ENCODE data around the gene ARFGAP1.
"Not testable (repeated sequence)": the region's sequence is repeated elsewhere in the genome, so short reads cannot be mapped to it uniquely, and the experiment has no call there.

Gene ARFGAP1

GRCh38 chr20:63292904-63293303 lies 20.3 kb downstream of the ARFGAP1 start, which contains the start of gene COL20A1:
Gene COL20A1 (plus strand): TSS chr20:63293186. CDS start chr20:63295108, 1,922 bp downstream.
- no peak for DNase-seq (ENCODE audit: low read depth)

- DNase-seq (ENCODE audit: low read depth): no peak
Observed at GRCh38 chr20:63293456-63293855, 20.8 kb downstream of the ARFGAP1 start.

GRCh38 chr20:63293871-63294535 lies 21.4 kb downstream of the ARFGAP1 start:
- DNase-seq (ENCODE audit: low read depth): no peak

GRCh38 chr20:63294536-63294900 lies 21.9 kb downstream of the ARFGAP1 start:
- no peak for DNase-seq (ENCODE audit: low read depth)

GRCh38 chr20:63295018-63295417 lies 22.4 kb downstream of the ARFGAP1 start:
- no peak for DNase-seq (ENCODE audit: low read depth)

- DNase-seq (ENCODE audit: low read depth): no peak
Observed at GRCh38 chr20:63295422-63295821, 22.8 kb downstream of the ARFGAP1 start.

- DNase-seq (ENCODE audit: low read depth): no peak
Observed at GRCh38 chr20:63295846-63296245, 23.2 kb downstream of the ARFGAP1 start.

- no peak for DNase-seq (ENCODE audit: low read depth)
Observed at GRCh38 chr20:63296531-63297299, 24.1 kb downstream of the ARFGAP1 start.

GRCh38 chr20:63297371-63297781 lies 24.8 kb downstream of the ARFGAP1 start:
- no peak for DNase-seq (ENCODE audit: low read depth)

GRCh38 chr20:63297796-63298572 lies 25.4 kb downstream of the ARFGAP1 start:
- no peak for DNase-seq (ENCODE audit: low read depth)

GRCh38 chr20:63298731-63299312 lies 26.2 kb downstream of the ARFGAP1 start:
- no peak for DNase-seq (ENCODE audit: low read depth)

- DNase-seq (ENCODE audit: low read depth): no peak
Observed at GRCh38 chr20:63301671-63302070, 29.1 kb downstream of the ARFGAP1 start.

GRCh38 chr20:63303095-63303666 lies 30.6 kb downstream of the ARFGAP1 start:
- DNase-seq (ENCODE audit: low read depth): no peak

GRCh38 chr20:63305393-63305792 lies 32.8 kb downstream of the ARFGAP1 start:
- no peak for DNase-seq (ENCODE audit: low read depth)

- not testable (repeated sequence) for DNase-seq (ENCODE audit: low read depth)
Observed at GRCh38 chr20:63305933-63306672, 33.5 kb downstream of the ARFGAP1 start.

- no peak for DNase-seq (ENCODE audit: low read depth)
Observed at GRCh38 chr20:63306673-63307537, 34.3 kb downstream of the ARFGAP1 start.

GRCh38 chr20:63307538-63308217 lies 35.1 kb downstream of the ARFGAP1 start:
- no peak for DNase-seq (ENCODE audit: low read depth)

- no peak for DNase-seq (ENCODE audit: low read depth)
Observed at GRCh38 chr20:63308218-63308911, 35.8 kb downstream of the ARFGAP1 start.
